ENCODE results near the gene PLA1A.

Gene PLA1A

DNA sequence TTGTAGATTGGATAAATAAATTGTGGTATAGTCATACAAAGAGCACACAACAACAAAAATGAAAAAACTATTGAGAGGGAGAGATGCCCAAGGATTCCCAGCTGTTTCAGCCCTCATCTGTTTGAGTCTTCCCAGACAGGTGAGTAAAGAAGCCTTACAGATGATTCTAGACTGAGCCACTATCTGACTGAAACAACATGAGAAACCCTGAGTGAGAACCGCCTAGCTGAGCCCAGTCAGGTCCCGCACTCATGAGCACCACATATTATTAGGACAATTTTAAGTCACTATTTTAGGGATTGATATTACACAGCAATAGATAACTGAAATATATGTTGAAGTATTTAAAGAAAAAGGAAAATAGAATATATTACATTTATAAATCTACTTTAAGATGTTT is 43.7 kb downstream of the PLA1A start:
- DNase-seq, result no peak

DNA sequence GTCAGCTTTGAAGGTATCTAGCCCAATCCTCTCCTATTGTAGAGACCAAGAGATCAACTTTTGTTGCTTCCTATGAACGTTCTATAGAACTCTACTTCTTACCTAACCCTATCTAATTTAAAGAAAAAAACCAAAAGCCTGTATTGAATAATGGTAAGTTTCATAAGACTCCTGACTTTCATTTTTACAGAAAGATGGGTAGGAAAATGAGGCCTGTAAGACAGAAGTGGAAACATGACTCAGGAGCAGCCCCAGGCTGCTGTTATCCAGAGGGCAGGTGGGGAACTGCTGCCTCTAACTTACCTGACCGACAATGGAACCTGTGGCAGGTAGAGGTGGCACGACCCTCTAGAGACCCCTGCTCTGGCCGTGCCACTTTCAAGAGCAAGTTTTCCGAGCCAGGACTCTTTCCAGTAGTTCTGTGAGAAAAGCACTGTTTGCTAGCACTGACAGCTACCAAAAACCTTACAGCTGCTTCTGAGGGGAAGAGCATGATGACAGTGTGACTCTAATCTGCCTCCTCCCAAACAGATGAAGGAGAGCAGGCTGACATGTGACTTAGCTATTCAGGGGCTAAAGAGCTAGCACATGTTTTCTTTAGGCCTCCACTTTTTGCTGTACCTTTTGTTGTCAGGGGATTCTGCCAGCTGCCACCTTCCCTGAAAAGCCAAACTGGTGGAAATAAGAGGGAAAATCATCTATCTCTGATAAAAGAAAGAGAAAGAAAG is 45.2 kb downstream of the PLA1A start:
- no peak for DNase-seq

DNA sequence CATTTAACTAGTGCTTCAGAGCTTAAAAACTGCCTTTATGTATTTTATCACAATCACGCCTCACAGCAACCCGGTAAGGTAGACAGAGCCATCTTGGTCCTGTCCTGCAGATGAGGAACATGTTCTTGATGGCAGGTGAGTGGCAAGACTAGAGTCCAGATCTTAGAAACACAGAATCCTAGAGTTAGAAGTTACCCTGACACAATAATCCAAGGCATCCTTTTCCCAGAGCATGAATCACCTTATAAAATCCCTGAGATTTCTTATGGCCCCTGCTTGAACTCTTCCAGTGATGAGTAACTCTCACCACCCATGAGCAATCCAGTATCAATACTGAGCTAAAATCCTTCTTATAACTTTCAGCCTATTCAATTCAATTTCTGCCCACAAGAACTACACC is 45.8 kb downstream of the PLA1A start:
- DNase-seq, result no peak

DNA sequence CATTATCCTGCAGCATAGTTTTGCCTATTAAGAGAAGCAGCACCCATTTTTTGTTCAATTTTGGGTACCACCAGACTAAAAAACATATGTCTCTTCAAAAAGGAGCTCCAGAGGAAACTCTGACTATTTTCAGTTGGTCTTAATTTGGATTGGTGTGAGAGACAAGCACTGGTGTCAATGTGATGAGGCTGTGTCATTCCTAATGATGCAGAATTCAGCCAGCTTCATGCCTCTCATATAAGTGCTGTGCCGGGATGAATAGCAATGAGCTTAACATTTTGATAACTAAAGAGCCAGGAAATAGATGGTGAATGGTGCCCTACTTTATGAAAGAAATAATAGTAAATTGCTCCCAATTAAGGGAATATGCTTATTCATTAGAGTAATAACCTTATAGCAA is 46.8 kb downstream of the PLA1A start:
- no peak for DNase-seq

DNA sequence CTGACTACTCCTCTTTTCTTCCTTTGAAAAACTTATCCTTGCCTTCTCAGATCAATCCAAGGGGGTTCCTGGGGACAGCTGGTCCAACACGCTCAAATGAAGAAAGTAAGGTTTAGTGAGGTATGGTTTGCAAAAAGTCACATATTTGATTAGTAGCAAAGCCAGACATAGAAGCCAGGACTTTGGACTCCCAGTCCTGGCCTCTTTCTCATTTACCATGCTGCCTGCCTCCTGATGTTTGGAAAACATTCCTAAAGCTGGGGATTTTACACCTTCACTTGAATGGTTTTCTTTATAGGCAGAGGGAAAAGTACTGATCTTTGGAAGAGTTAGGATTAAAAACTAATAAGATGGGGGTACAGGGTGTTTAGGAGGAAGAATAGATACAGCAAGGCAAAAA is 48.1 kb downstream of the PLA1A start:
- no peak for DNase-seq

DNA sequence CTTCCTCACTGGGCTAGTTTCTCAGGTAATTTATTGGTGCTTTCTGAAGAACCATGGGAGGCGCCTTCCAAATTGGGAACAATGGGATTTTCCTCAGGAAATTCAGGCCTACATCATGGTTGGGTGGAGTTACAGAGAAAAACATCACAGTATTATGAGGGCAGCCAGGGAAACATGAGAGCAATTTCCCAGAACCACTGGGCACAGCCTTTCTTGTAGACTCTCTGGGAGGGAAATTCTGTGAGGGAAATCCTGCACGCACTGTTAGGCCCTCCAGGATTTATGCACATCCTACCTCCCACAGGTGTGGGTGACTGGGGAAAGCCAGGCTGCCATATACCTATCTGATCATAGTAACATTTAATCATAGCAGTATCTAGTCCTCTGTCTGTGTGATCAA is 49.5 kb downstream of the PLA1A start:
- no peak for DNase-seq

DNA sequence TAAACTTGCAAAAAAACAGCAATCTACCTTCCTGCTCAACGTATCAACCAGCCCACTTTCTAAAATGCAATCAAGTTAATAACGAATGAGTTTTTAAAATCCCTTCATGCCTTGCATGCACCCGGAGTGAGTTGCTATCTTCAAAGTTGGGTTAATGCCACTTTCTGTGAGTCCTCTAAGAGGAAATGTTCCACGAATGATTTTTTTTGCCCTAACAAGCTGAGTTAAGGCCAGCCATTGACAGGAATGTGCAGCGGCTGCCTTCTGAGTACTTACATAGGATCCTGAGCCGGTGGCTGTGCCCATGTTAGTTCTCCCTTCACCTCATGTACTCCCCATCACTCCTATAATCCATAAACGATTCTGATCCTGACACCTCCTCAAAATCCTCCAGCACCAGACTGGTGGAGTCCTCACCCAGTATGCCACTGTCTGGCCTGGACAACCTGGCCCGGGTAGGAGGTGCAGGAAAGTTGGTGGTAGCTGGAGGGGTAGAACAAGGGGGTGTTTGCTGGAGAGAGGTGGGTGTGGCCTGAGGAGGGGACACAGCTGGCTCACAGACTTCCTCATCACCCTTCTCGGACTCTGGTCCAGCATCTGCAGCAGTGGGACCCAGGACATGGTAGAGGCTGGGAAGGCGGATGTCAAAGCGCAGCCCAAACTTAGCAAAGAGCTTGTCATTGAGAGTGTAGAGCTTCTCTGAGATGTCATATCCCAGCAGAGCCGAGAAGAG is 50.3 kb downstream of the PLA1A start:
- DNase-seq, result no peak

DNA sequence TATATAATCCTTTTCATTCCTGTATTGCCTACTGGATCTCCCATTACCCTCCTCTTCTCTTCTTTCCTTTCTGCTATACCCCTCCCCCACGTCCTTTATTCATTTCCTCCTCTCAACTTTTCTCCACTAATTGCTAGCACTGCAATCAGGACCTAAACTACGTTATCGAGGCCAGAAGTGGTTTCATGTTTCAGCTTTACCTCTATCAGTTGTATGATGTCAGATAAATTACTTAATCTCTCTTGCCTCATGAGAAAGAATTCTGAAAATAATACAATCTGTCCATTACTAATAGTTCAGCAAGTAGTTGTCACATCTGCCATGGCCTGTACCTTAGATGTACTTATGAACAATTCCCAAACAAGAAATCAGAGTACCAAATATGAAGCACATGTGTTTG is 52.1 kb downstream of the PLA1A start:
- DNase-seq, result no peak

DNA sequence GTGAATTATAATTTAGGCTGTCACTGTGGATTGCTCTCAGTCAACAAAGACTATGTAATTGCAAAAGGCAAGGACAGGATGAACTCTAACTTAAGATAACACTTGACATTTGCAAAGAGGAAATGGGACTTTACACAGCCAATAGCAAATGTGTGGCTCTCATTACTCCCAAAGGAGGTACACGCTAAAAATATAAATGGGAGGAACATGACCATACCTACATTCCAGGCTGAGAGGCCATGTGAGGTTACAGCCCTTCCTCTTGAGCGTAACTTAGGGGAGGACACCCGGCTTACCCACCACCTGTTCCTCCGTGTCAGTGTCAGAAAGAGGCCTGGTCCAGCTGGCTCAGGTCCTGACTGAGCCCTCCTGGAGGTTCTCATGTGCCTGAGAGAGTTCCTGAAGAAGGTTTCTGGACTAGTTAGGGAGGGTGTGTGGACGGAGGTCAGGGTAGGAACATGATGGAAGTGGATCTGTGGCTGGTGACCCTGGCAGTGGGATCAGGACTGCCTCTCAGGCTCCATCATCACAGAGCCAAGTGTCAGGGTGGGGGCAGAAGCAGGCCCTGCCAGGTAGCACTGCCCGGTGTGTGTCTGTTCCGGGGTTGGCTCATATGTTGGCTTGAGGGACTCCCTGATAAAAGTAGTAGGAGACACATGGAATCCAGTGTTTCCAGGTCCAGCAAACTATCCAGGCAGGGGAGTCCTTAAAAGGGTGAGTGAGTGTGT is 54.8 kb downstream of the PLA1A start:
- no peak for DNase-seq

DNA sequence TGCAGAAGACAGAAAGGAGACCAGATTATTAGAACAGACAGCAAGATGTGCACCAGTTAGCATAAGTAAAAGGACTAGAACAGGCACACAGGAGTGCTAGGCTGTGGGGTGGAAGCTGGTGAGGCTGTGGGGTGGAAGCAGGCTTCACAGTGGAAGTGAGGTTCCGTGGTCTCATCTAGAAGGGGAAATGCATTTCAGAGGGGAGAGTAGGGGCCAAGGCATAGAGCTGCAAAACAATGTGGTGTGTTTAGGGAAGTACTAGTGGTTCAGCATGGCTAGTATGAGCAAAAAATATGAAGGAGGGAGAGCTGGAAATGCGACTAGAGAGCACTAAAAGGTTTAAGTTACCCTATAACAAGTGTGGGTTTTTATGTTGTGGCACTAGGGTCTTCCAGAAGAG is 56.2 kb downstream of the PLA1A start:
- DNase-seq, result no peak

DNA sequence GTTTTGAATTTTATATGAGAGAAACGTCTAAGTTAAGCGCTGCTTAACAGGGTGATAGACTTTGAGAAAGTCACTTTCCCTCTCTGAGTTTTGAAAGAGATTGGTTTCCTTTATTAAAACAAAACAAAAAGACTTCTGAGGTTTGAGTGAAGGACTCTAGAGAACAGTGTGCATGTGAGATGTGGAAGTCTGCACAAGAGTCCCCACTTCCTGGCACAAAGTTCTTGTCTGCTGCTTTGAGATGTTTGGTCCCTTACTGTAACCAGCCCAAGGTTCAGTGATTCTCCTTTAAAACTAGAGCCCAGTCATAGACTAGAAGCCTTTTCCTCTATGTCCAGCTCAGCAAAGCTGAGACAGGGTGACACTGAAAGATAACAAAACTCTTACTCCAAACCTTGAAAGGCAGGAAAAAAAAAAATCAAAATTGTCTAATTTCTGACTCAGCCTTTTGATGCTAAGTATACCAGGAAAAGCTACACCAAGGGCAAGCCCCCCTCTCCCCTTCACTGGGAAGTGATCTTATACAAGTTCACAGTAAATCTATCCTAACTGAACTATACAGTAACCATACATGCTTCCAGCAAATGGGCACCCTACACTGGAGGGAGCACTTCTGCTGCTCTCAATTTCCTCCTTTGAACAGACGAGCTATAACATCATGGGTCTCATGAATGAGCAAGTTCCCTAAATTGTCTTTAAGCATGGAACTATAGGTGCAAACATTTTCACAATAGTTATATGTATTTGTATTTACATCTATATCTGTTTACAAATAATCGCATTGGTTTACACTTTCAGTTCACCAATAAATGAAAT is 60.4 kb downstream of the PLA1A start:
- DNase-seq, result no peak

DNA sequence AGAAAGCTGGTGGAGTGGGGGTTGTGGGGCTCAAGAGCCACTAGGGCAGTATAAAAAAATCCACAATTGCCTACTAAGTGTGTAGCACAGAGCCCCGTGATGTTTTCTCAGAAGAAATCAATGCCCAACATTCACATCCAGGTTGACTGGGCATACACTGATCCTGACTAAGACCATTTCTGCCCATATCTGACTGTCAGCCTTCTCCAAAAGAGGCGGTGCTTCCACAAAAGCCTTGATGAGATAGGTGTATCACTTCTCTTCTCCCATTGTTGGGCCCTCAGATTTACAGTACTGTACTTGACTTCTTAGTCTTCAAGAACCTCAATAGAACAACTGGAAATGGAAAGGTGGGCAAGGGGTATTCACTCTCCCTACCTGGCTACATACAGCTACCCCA is 61.3 kb downstream of the PLA1A start:
- no peak for DNase-seq

DNA sequence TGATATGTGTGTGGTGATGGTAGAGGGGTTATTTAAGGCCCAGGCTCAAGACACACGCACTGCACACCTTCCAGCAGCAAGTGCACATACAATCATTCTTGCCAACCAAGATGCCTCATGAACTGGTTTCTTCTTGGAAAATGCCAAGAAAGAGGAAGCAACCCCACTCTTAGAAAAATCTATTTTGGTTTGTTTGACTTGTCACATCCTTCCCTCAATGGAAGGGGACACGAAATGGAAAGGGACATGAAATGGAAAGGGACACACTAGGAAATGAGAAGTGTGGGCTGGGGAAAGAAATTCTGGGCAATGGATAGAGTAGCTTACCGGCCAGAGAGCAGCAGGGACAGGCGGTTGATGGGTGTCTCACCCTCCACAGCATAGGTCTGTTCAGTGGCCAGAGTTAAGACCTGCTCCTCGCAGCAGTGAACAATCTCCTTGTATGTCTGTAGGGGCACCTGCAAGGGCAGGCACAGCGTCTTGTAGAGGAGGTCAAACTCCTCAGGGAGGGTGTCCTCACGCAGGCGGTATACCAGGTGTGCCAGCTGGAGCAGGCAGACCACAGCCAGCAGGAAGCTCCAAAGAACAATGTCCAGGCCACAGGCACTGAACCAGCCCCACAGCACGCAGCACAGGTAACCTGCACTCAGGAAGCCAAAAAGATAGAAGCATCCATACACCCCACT is 62.1 kb downstream of the PLA1A start:
- no peak for DNase-seq

DNA sequence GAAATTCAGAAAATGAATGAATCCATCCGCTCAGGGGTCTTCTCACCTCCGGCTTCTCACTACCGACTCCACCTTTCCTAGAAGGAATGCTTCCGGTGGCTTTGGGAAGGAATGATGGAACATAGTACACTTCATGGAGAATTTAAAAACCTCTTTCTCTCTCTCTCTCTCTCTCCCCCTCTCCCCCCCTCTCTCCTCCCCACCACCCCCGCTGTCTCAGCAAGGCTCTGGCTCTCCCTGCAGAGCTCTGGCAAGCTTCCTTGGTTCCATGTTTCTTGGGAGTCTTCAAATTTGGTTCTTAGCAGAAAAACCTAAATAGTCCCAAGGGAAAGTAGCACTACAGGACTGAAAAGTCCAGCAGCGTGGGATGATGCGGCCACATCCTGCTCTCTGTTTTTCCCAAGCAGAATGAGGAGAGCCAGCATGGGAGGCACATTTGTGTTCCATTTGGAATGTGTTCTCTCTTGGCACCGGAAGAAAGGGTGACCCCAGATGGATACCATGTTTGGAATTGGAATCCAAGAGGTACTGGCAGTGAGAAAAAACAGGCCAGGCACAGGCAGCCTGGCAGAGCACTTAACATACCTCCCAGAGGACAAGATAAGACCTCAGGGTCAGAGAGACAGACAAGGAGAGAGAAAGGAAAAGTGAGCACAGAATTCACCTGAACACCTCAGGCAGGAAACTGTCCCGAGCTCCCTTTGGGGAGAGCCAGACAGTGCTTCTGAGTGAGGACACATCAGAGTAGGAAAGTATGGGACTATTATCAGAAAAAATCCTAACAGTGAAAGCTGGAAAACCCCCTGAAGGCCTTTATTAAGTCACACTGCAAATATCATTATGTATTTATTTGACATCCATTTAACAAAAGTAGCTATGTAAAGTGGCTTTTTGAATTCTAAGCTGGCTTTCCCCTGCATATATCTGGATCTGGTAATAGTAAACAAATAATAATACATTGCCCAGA is 63.1 kb downstream of the PLA1A start, which contains the start of gene POPDC2:
POPDC2 (minus strand) TSS at position 116 of the 967 bp plus-strand sequence. CDS start 166 bp downstream, outside the sequence.
- no peak for DNase-seq

DNA sequence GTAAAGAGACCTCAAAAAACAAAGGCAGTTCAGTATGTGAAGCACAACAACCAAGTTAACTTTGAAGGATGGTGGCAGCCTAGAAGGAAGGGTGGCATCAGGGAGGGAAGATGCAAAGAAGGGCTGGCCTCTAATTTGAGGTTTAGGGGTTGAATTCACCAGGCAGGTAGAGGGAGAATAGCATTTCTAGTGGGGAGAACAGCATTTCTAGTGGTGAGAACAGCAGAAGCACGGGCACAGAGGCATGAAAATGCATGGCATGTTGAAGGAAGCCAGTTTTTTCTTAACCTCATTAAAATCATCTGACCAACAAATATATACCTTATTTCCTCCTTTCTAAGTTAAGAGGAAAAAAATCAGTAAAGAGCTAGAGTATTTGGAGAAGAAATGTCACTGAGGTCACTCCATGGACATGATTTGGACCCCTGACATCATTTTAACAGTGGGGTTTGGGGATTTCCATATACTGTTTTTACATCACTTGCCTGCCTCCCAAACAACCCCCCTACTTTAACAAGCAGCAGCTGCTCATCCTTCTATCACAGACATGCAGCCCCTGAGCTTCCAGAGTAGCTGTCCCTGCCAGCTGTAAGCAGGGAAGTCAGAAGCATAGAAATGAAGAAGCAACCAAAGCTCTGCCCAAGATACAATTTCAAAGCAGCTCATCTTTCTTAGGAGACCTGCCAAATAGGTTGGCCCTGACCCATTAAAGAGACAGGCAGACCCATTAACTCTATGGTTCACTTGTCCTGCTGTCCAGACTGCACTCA is 65.1 kb downstream of the PLA1A start:
- no peak for DNase-seq

DNA sequence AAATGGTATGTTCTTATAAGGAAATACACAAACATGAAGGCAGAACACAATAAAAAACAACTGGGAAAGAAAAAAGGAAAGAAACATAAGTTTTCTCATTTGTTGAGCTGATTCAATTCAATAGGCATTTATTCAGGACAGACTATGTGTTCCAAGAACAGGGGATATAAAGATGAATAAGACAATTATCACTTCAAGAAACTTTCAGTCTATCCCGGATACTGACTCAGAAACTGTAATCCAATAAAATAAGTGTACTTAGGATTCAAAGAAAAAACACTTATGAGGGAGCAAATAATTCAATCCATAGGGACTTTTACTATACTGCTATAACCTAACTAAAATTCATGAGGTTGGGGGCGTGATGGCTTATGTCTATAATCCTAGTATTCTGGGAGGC is 66.2 kb downstream of the PLA1A start:
- DNase-seq, result no peak

DNA sequence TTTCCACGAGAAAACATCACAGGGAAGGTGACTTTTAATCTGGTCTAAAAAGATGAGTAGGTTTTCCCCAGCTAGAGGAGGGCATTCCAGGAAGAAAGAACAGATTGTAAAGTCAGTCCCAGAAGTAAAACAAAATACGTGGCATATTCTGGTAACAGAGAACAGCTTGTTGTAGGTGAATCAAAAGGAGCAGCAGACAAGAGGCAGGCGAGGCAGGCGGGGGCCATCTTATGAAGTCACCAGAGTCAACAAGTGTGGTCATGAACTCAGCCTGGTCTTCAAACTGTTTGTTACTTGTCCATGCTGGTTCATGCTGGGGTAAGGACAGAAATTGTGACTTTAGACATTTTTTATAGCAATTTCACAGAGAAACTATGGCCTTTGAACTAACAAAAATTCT is 66.7 kb downstream of the PLA1A start:
- no peak for DNase-seq

DNA sequence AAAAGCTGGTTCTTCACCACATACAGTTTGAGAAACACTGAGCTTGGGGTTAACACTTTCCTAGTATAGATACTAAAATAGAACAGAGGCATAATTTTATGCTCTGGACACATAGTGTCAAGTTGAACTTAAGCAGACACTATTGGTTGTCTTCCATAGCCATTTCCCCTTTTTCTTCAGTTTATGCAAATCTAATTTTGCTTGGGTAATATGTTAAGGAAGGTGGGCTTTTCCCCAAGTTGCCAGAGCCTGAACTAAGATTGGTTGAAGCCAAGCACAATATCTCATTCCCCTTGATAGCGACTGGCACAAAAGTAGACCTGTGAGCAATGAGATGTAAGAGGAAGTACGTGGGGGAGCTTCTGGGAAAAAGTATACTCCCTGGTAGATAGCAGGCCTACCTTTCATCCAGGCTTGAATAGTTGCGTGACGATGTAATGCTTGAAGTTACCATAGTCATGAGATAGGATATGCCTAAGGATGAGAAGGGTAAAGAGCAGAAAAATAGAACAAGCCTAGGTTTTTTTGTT is 67.2 kb downstream of the PLA1A start:
- DNase-seq, result no peak

DNA sequence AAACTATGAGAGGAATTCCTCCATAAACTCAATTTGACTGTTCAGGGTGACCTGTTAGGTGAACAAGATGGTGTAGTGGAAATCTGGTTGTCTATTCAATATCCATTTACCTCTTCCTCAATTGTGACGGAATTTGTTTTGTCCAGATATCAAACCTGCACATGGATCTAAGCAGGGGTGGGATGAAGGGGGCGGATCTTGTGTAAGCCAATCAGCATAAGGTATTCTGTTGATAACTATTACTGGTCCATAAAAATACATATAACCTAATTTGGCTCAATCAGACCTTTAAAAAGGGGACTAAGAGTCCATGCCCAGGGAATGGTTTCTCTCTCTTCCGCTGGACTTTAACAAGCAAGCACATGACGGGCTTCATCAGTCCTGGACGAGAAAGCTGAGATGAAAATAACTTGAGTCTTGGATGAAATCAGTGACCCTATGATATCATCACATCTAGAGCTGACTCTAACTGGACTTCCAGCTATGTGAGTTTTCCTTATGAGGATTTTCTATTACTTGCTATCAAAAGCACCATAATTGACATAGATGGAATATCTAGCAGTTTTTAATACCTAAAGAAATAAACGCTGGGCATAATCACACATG is 68.4 kb downstream of the PLA1A start:
- DNase-seq, result no peak

All from activated effector memory CD4-positive, alpha-beta T cell treated with Interleukin-2 at 50 U/mL for 16 hours (primary cell).